ENCODE measurements around the gene SOCS2. TPM values are rescaled to one million over a fixed set of nuclear protein-coding genes. Genes with fewer than 3 reads are reported as not detected.
A peak's percentile ranks its signal among the peaks of the same experiment; 100 is the strongest.

The SOCS2 gene
- total RNA-seq, 1 donor from 2014 or later: 71.4 TPM

DNA sequence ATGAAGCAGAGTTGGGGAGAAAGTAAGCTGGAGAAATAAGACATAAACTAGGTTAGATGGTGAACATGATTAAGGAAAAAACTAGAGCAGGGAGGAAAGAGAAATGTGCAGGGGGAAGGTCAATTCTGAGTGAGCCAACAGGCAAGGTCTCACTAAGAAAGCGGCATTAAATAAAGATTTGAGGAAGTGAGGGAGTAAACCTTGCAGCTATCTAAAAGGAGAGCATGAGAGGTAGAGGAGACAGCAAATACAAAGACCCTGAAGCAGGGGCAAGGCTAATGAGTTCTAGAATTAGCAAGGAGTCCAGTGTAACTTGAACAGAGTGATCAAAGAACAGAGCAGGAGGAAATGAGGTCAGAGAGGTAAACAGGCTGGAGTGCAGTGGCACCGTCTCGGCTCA is 4.4 kb upstream of the SOCS2 start:
- no peak for DNase-seq

- no peak for DNase-seq
Measured at GRCh38 chr12:93569301-93569655, 3.2 kb upstream of the SOCS2 start.

DNA sequence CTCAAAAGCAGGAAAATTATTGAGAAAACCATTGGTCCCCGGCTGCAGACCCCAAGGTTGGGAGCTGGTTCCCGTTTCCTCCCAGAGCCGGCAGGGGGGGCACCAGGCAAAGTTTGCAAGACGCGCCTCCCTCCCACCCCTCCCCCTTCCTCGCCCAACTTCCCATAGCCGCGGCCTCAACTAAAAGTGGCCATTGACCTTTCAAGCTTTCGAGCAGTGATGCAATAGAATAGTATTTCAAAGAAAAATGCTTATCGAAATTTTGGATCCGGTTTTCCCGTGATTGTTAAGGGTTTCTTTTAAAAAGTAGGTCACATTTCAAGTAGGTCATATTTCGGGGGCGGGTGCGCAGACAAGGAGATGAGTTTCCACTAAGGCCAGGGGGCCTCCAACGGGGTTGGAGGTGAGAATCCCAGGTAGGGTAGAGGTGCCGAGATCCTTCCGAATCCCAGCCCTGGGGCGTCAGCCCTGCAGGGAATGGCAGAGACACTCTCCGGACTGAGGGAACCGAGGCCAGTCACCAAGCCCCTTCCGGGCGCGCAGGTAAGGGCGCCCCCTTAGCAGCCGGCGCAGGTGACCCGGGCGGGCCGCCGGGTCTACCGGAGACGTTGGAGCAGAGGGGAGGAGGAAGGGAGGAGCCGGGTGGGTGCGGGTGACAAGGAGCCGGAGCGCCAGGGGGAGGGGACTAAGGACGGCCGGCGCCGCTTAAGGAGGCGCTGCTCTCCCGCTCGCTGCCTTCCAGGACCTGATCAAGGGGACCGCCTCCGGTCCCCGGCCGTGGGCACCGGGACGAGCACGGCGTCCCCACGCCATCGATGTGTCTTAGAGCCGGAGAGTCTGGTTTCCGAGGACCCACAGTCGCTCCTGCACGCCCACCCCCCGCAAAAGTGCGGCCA is 2.6 kb upstream of the SOCS2 start:
- peak; percentile 43 for DNase-seq

GRCh38 chr12:93570552-93571364 is 1.7 kb upstream of the SOCS2 start:
- DNase-seq: peak; percentile 86

DNA sequence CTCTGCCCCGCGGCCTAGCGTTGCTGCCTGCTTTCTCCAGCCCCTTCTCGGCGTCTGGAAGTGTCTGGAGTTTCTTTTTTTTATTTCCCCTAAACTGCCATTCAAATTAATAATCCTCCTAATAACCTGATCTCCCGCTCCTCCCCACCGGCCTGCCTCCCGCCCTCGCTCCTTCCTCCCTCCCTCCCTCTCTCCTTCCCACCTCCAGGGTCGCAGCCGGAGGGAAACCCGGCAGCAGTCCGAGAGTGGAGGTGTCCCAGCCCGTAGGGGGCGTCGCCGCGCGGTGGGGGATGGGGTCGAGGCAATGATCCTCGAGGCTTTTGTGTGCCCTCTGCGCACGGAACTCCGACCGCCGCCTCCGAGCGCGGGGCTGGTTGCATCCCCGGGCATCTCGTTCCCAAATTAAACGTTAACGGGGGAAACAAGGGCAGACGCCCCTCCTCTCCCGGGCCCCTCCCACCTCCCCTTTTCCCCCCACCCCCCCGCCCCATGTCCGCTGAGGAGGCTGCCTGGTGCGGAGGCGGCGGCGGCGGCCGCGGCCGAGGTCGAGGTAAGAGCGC is 1.0 kb upstream of the SOCS2 start:
- DNase-seq: peak; percentile 22

- peak; percentile 16 for DNase-seq
Measured at GRCh38 chr12:93572712-93573551, 457 bp downstream of the SOCS2 start.

DNA sequence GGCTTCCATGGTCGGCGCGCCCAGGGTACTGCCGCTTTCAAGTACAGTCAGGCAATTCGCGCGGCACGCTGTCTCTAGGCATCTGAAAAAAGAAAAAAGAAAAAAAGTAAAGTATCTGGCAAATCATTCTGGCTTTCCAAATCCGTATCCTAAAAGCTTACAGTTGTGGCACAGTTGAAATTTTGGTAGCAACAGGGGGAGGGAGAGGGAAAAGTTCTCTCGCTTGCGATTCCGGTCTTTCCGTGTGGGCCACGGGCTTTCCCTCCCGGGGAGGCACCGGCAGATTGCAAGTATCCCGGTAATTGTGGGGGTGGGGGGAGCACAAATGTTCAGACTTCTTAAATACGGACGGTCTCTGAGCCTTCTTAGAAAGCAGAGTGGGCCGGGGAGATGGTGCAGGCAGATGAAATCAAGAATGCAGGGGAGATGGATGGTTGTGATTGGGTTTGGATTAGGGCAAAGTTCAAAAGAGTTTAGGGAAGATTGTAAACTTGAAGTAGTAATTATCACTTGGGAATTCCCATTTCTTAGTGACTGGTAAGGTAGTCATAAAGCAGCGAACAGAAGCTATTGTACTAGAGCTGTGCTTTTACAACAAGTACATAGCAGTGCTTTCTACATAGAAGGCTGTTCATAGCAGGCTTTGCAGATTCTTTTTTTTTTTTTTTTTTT is 1.2 kb downstream of the SOCS2 start:
- DNase-seq: no peak

- DNase-seq: no peak
Measured at GRCh38 chr12:93577222-93577621, 4.7 kb downstream of the SOCS2 start.

GRCh38 chr12:93578221-93578620 is 5.7 kb downstream of the SOCS2 start:
- DNase-seq: no peak

DNA sequence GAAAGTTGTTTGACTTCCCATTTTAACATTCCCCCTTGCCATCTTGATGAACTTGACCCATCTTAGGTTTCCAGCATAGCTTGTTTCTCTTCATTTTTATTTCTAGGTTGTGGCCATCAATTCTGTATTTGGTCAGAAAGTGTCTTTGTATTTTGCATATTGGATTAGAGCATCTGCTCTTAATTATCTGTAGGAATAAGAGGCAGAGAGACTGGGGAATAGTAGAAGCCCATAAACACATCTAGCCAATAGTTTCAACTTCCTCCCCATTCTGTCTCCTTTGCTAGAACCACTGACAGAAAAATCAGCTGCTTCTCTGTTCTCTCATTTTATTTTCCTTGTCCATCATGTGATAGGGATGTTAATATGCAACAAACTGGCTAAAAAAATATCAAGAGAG is 8.2 kb downstream of the SOCS2 start:
- no peak for DNase-seq

- no peak for DNase-seq
Measured at GRCh38 chr12:93581370-93581769, 8.9 kb downstream of the SOCS2 start.

GRCh38 chr12:93582351-93582750 is 9.9 kb downstream of the SOCS2 start:
- DNase-seq: no peak

GRCh38 chr12:93583627-93584392 is 11.3 kb downstream of the SOCS2 start:
- no peak for DNase-seq

GRCh38 chr12:93585247-93585646 is 12.8 kb downstream of the SOCS2 start:
- DNase-seq: no peak

GRCh38 chr12:93587611-93588010 is 15.1 kb downstream of the SOCS2 start:
- no peak for DNase-seq

GRCh38 chr12:93589081-93589480 is 16.6 kb downstream of the SOCS2 start:
- no peak for DNase-seq

DNA sequence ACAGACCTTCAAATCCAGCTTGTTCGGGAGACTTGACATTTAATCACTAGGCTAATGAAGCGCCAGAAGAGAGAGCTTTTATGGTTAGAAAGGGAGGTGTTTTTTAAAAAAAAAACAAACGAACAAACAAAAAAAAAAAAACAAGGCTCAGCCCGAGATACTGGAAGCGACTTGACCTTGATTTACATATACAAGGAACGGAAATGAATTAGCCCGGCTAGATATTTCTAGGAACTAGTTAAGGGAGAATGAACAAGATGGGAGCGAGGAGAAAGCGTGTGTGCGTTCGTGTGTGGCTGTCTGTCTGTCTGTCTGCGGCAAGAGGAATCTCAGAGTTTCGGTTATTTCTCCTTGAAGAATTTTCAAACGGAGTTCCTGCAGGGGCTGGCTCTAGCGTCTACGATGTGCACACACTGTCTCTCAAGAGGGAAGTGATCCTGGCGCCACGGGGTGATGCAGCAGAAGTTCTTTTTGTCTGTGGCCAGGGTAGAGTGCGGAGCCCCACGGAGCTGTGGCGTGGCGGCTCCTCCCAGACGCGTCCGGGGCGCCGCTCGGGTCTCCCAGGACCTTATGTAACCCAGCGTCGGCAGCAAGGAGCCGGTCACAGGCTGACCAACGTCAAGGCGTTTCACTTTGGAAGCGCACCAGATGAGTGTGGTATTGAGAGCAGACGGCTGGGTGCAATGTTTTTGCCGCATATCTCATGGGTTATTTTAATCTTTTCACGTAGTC is 18.8 kb downstream of the SOCS2 start:
- peak; percentile 20 for DNase-seq

- DNase-seq: no peak
Measured at GRCh38 chr12:93592641-93593406, 20.3 kb downstream of the SOCS2 start.

- no peak for DNase-seq
Measured at GRCh38 chr12:93593843-93594242, 21.4 kb downstream of the SOCS2 start.

Measured in occipital lobe (tissue), 2 donors.